Stimulated activated CD4-positive, alpha-beta T cell treated with anti-CD3 and anti-CD28 coated beads, TNF-alpha, amount 100 ng/mL, for 24 hours (primary cell): ENCODE measurements around the gene KRTAP2-1.
"Not testable (repeated sequence)": the region's sequence is repeated elsewhere in the genome, so short reads cannot be mapped to it uniquely, and the experiment has no call there.

Experiments
- DNase-seq, 3 experiments: peaks; one replicate each; pipeline ENCODE4 v3.0.0-alpha.2; 2020; ENCODE audit warnings: low read depth in 3 of 3

KRTAP2-1 gene

GRCh38 chr17:41012326-41013120 is 34.6 kb downstream of the KRTAP2-1 start:
- no peak for DNase-seq

GRCh38 chr17:41010441-41010840 is 36.7 kb downstream of the KRTAP2-1 start:
- DNase-seq: no peak

- no peak for DNase-seq
Observed at GRCh38 chr17:41009936-41010335, 37.2 kb downstream of the KRTAP2-1 start.

DNA sequence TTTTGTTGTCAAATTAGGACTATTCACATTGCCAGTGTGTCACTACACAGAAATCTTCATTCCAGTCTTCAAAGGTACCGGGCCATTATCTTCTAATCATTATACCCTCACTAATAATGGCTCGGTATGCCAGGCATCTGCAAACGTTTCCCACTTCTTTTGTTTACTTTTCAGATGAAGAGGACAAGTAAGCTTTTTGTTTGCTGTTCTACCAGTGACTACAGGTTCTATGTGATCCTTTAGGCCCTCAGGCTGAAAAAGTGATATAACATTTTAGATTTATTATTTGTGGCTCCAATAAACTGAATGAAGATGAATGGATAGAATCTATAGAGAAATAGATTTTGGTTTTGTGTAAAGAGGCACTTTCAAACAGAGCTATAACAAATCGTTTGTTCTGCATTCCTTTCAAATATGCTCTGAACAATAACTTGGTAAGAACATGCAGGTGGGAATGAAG is 37.8 kb downstream of the KRTAP2-1 start:
- no peak for DNase-seq

DNA sequence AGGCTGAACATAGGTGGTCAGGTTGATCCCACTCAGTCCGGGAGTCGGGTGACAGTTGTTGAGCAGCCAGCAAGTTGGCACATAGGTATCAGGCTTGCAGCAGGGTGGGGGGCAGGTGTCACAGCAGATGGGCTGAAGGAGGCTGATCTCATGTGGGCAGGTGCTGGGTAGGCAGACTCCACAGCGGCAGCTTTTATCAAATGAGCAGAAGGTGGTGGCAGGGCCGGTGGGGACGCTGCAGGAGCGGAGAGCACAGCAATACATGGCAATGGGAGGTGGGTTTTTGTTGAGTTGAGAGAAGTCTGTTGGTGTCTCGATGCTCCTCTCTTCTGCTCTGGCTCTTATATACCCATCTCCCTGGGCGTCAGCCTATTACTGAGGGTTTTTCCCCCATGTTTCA is 38.3 kb downstream of the KRTAP2-1 start, which contains the start of gene KRTAP3-1:
KRTAP3-1 (minus strand) TSS at position 318 of the 400 bp plus-strand sequence; CDS start at position 264, 54 bp downstream.
- DNase-seq: no peak

DNA sequence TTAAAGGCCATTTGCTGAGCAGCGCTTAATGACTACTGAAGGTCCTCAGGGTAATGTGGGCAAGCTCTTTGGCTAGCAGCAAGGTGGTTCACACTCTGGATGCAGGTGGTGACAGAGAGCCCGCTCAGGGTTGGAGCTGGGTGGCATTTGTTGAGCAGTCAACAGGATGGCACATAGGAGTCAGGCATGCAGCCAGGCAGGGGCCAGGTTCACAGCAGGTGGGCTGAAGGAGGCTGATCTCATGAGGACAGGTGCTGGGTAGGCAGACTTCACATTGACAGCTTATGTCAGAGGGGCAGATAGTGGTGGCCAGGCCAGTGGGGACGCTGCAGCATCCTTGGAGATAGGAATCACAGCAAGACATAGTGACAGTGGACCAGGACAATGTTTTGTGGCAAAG is 42.7 kb downstream of the KRTAP2-1 start:
- no peak for DNase-seq

DNA sequence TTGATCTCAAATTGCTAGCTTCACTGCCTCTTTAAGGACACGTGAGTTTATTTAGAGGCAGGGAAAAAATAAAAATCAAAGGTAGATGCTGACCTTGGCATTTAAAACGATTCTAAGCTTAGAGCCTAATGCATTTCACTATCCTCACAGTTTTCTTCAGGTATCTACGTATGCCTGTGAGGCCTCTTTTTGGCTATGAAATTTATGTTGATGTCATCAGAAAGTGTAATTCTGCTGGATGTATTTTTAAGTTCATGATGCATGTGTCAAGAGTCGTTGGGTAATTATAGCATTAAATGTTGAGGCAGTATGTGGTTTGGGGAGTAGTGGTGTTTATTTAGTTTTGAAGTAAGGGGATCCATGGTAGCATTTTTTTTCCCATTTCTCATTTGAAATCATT is 43.2 kb downstream of the KRTAP2-1 start:
- DNase-seq: no peak

- no peak for DNase-seq
Observed at GRCh38 chr17:41002814-41003213, 44.3 kb downstream of the KRTAP2-1 start.

- DNase-seq: no peak
Observed at GRCh38 chr17:41001795-41002194, 45.3 kb downstream of the KRTAP2-1 start.

DNA sequence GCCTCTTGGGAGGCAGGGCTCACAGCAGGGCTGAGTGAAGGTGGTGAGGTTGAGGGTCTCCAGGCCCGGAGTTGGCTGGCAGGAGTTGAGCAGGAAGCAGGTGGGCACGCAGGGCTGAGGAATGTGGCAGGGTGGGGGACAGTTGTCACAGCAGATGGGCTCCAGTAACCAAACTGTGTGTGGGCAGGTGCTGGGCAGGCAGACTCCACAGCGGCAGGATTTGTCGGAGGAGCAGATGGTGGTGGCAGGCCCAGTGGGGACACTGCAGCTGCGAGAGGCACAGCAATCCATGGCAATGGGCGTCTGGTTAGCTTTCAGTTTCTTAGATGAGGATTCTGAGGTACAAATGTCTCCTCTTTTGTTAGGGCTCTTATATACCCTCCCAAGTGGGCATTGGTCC is 47.6 kb downstream of the KRTAP2-1 start, which contains the start of gene KRTAP3-2:
KRTAP3-2 (minus strand) TSS at position 344 of the 400 bp plus-strand sequence; CDS start at position 291, 53 bp downstream.
- not testable (repeated sequence) for DNase-seq

DNA sequence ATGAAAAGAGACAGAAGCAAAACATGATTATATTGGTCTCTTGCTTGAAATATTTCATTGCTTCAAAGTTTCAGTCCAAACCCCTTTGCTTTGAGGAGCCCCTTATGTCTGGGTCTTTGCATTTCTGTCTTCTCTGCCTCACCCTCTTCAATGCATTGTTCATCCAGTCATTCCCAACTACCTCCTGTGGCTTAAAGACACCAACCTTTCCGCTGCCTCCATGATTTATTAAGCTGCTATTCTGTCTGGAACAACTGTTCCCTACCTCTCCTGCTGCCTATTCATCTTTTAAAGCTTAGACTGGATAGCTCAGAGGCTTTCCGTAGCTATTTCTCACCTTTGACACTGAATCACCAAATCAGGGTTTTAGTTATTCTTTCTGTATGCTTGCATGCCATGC is 49.8 kb downstream of the KRTAP2-1 start:
- DNase-seq: no peak

- no peak for DNase-seq
Observed at GRCh38 chr17:40996829-40997228, 50.3 kb downstream of the KRTAP2-1 start.
